Suppressor macrophage treated with lipopolysaccharide for 1 hour (primary cell): ENCODE results near the gene VTI1A.

ENCODE experiments used
- DNase-seq, 3 donors: peaks; one replicate each; pipeline ENCODE4 v3.0.0-alpha.2; 2020 to 2022

The VTI1A gene

DNA sequence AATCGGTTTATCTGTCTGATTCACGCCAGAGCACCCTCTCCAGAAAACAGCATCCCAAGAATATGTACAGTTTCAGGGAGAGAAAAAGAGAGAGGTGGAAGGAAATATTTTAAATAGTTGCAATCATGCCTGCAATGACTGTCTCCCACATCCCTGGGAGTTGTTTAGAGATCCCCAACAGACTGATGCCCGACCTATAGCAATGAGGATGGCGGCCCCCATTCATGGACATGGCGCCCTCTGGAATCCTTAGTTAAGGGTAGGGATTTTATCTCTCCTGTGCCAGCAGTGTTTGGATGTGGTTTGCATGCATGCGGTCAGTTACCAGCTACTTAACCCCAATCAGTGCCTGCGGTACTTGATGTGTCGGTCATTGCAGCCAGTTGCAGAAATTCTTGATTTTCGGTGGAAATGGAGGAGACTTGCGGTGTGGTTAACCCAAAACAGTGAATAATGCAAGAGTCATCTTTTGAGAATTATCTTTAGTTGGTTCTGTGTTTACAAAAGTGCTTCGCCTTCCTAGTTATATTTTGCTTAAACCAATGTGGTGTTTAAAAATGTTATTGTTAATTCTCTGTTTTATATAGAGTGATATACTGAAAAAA lies 317.0 kb downstream of the VTI1A start:
- no peak for DNase-seq

DNA sequence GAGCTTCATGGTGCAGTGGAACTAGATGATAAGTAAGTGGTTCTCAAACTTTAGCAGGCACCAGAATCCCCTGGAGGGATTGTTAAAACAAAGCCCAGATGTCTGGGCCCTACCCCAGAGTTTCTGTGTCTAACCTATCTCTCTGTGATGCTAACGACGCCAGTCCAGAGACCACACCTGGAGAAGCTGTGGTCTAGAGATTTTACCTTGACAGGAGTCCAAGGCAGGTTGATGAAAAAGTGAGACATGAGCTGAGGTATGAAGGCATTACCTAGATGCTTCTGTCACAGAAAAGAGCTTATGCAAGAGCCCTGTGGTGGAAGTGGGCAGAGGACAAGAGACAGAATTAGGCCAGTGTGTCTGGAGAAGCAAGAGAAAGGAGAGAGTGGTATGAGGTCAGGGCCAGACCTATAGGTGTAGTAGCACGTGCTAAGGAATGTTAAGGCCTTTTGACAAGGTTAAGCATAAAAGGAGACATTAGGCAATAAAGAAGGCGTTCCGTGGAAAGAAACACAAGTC lies 318.8 kb downstream of the VTI1A start:
- DNase-seq, result no peak

DNA sequence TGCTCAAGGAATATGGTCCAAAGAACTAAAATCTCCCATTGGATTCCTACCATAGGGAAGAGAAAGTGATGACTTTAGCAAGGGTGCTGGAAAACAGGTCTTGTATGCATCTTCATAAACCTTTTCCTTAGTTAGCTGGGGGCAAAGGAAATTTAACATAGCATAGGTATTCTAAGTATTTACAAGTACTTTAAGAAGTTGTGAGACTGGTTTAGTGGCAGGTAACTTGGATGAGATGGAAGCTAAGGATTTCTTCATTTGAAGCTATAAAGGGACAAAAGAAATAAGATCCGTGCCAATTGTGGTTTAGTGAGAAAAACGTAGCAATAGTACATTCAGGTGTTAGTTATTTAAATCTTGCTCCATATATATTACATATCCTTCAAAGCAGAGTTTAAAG lies 319.6 kb downstream of the VTI1A start:
- DNase-seq, result no peak

DNA sequence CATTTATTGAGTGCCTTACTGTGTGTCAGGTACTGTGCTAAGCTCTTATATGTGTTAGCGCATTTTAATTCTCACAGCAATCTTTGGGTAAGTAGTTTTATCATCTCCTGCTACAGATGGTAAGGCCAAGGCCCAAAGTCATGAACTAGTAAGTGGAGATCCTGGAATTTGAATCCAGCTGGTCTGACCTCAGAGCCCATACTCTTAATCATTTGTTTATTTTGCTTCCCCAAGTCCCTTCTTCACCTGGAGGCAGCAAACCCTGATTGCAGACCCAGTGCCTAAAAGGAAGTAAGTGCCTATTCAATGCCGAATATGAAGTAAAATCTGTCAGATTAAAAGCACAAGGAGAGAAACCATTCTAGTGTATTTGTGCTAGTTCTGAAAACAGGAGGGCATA lies 320.1 kb downstream of the VTI1A start:
- DNase-seq, result no peak

DNA sequence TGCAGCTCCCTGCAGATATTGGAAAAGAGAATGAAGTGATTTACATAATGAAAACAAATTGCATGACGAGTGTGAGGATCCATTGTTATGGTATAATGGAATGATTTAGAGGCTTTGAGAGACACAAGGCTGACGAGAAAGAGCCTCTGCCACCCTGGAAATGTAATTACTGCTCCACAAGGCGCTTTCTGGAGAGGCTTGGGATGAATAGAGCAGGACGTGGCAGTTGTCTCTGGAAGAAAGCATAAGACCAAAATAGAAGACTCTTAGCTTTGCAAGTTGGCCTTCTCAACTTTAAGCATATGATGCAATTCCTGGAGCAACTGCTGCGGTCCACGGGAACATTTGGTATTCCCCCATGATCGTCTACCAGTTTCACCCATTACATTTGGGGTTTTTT lies 321.1 kb downstream of the VTI1A start:
- no peak for DNase-seq

DNA sequence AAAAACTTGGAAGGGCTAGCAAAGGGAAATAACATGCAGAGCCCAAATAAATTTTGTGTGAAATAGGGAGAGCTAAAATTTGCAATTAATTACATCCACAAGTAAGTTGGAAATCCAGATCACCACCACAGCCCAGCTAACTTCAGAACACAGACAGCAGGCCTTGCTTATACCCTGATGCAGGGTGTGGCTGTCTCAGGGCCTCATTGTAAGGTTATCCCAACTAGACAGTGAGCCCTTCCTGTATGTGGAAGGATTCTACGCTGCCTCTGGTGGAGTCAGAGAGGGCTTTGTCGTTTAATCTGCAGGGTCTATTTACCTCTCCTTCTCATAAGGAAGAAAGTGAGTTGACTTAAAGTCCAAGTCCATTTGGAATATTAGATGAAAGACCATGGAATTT lies 322.1 kb downstream of the VTI1A start:
- no peak for DNase-seq

DNA sequence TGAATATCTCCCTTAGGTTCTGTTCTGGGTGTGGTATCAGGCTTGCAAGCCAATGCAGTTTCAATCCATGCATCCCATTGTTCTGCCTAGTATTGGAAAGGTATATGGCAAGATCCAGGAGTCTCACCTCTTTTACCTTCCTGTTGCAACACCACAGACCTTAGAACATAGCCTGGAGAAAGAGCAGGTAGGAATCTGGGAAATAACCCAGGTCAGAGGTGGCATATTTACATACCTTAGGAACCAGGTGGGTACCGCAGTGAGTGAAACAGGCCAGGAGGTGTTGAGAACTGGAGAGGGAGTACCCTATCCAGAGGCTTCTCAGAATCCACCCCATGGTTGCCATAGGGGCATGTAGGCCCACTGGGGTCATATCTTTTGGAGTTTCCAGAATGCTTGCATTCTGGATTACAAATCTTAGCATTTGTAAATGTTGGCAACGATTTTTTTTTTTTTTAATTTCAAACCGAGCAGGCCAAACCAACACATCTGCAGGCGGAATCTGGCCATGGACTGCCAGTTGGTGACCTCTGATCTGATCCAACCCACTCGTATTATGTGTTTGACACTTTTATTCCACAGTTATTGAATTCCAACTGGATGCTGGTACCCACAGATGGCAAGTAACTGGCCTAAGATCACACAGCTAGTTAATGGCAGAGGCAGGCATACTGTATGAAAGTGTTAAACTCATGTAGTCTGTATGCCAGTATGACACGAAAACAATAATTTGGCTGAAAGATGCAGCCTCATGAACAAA lies 322.8 kb downstream of the VTI1A start:
- no peak for DNase-seq

DNA sequence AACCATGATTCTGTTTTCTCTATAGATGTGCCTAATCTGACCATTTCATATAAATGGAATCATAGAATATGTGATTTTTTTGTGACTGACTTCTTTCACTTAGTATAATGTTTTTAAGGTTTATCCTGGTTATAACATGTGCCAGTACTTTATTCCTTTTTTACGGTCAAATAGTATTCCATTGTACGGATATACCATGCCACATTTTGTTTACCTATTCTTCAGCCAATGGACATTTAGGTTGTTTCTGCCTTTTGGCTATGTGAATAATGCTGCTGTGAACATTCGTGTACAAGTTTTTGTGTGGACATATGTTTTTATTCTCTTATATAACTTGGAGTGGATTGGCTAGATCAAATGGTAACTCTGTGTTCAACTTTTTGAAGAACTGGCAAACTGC lies 324.7 kb downstream of the VTI1A start:
- DNase-seq, result no peak

DNA sequence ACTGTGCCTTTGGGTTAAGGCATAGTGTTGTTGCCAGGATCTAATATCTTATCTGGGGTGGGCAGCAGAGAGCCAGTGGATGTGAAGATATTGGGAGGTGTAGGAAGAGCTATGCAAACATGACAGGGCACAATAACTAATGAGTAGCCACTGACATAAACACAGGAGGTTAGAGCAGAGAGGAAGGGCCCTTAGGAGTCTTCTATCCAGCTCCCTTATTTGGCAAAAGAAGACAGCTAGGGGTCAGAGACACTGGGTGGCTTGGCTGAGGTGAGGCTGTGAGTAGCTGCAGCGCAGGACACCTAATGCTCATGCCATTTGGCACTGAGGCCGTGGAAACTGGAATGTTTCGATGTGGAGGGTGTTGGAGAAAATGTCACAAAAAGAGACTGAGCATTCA lies 326.8 kb downstream of the VTI1A start:
- no peak for DNase-seq

DNA sequence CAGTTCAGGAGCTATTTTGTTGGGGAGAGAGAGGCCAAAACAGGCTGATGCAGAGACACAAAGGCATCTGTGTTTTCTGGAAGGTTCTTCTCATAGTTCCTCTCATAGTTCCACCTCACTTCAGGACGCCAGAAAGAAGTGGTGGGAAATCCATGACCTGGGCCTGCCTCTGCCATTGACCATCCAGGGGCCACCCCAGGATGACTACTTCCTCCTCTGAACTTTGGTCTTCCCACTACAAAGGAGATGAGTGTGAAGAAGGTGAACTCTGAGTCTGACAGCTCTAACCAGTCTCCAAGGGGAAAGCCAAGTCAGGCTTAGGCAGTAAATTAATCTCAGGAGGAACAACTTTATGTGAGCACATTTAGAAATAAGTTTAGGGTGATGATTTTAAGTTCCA lies 327.2 kb downstream of the VTI1A start:
- DNase-seq, result no peak

DNA sequence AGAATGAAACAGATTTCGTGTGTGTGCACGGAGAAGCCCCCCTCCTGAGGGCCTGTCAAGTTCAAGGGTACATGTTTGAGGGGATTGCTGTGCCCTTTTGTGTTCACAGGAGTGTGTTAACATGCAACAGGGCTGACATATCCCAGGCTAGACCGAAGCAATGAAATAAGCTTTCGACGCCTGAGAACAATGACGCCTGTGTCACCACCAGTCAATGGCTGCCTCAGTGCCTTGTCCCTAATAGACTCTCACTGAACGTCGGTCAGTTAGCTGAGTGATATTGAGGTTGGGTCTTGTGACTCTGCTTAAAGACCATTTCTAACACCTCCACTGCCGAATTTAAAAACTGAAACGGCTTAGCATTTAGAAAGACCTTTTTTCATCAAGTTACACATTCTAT lies 327.8 kb downstream of the VTI1A start:
- DNase-seq, result no peak

DNA sequence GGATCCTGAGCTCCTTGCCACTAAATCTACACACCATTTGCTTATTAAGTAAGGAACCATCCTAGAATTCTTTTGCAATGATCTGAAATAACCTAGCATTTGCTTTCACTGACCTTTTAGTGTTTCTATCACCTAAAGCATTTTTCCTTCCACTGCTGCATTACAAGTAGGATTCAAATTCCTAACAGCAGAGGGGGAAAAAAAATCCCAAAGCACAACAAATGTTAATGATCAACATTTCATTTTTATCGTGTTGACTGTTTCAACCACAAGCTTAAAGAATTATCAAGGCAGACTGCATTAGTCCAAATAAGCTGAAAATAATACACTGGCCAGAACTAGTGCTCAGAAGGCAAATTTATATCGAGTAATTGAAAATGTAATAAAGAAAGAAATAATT lies 328.4 kb downstream of the VTI1A start:
- no peak for DNase-seq

DNA sequence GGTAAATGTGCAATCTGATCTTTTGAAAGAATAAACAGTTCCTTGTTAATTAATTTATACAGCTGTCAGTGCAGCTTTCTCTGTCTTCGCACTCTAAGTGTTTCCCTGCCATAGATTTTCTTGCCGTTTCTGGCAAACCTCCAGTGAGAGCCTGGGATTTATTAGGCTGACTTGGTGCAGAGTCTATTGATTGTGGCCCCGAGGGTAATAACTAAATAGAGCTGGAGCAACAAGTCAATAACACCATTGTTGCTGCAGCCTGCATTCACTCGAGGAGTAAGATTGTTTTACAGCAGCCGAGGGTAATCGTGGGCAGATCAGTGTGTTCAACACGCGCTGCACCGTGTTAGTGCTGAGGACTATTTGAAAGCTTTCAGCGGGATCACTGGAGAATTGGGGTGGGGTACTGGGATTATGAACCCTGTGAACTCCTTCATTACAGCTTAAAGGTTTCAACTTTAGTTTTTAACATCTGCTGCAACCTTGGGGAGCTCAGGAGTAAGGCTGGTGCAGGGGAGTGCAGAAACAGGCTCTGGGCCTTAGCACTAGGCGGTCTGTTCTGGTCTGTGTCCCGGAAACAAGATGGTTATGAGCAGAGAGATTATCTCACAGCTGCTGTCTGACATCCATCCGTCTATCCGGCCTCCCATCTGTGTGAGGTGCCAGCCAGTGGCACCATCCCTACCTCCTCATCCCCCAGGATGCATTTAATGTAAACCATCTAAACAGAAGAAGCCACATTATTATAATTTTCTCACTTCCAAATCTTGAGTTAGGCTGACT lies 329.1 kb downstream of the VTI1A start:
- no peak for DNase-seq

DNA sequence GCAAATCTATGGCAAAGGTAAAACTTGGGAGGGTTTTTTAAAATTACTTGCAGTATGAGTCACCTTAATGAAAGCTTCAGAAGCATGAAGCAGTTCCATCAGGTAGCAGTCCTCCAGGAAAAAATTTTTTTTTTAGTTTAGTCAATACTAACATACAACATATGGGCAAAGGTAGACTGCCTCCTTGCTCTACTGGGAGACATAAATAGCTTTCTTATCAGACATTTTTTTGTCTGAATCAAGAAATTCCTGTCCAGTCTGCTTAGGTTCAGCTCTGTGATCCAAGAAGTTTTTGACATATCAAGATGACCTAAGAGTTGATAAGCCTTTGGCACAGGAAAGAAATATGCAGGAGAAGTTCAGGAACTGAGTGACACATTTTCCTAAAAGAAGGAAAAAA lies 331.6 kb downstream of the VTI1A start:
- DNase-seq, result no peak

DNA sequence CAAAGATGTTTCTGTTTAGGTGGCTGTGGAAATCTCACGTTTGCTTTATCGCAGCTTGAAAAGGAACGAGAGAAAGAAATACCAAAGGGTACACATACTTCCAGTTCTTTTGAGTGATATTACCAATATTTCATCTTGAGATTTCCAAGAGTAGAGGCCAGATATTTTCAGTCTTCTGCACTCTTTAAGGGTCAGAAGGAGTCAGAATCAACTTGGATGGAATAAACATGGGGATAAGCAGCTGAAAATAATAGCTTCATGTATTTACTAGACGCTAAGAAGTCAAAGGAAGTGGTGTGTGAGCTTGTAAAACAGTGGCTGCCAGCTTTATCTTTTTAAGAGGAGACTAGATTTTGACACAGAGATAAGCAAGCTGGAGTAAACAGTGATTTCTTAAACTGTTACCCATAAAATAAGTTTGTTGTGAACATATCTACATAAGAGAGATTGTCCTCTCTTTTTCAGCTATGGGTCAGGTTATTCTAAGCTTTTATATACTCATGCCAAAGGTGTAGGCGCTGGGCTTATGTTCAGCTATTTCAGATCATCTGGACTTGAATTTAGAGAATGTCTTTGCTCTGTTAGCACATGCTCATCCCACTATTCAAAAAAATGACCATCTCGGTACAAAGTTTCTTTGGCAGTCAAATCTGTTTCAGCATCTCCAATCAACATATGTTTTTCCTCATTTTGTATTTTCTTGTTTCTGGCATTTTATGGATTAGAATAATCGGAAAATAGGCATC lies 332.2 kb downstream of the VTI1A start:
- no peak for DNase-seq

DNA sequence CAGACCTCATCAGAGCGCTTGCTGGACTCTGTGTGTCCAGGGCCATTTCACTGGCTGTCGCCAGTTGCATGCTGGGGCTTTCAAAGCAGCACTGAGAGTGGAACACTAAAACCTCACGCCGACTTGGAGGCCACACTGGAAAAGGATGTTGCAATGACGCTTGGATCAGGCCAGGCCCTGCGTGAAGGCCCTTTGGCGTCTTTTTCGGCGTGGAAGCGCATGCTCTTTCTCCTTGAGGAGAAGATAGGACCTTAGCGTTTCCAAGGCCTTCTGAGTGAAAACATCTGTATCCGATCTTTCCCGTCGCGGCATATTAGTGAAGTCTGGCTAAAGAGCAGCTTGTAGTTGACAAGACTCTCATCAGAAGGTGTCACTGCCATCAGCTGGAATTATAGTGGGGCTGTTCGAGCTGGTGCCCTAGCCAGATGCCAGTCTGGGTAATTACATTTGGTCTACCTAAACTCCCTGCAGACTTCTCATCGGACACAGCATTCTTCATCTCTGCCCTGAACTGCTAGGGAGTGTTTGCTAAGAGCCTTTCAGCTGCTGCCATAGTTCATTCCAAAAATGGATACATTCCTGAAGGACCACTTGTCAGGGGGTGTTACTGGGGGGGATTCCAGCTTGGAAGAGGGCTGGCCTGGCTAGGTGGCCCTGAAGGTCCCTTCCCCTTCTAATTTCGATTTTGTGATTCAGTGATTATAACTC lies 335.3 kb downstream of the VTI1A start:
- no peak for DNase-seq

DNA sequence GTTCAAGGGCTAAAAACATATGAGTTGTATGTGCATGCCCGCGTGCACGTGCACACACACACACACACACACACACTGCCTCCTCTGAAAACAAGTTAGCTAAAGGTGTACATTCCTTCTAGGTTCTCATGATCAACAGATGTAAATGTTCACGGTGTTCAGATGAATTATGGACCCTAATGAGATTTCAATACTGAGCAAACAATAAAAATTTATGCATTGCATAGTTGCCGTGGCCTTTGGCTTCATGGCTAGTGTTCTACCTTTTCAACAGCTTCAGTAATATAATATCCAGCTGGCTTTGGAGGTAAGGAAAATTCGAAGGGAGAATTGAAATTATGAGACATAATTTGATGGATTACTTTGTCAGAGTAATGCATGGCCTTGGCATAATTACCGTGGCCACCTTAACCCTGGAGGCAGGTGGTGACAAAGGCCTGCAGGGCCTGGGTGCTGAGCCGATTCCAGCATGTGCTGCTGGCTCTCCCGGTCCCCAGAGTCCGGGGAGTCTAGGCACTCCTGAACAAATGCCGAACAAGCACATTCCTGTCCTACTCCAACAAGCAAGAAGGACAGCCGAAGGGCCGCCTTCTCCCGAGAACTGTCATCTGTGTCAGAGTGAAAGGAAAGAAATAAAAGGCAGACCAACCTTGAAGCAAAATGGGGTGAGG lies 336.5 kb downstream of the VTI1A start:
- DNase-seq, result no peak

DNA sequence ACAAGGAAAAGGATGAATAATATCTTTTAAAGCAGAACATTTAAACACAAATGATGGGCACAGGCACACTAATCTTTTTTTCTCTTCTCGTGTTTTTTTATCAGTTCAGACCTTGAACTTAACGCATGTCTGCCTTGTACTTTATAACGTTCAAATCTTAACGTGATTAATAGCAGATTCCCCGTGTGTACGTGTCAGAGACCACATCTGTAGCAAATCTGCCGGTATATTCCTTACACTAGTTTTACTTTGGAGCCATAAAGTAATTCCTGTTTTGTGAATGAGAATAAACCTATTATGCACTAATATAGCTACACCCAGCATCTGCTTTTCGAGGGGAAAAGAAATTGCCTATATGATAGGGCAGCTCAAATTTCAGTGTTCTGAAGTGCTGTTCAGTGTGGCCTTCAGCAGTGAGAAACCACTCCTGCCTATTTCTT lies 337.0 kb downstream of the VTI1A start:
- no peak for DNase-seq

DNA sequence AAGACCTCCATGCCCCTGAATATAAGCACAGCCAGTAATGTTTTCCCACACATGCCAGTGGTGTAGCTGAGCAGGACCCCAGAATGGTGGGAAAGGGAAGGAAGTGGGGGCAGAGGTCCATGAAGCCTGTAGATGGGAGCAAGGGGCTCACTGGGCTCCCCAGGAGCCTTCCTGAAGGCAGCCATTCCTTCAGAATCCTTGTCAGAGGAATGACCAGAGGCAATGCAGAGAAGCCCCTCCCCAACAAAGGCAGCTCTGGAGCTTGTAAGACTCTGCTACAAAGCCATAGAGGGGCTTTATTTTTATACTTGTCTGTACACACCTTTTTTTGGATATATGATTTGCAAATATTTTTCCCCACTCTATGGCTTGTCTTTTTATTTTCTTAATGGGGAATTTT lies 338.1 kb downstream of the VTI1A start:
- no peak for DNase-seq

DNA sequence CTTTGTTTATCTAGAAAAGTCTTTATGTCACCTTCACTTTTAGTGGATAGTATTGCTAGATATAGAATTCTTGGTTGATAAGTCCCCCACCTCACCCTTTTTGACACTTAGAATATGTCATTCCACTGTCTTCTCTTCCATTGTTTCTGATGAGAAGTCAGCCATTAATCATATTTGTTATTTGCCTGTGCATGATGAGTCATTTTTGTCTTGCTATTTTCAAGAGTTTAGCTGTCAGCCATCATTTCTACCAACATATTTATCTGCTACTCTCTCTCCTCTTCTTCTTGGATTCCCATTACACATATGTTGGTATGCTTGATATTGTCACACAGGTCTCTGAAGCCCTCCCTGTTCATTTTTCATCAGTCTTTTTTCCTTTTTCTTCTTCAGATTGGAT lies 342.2 kb downstream of the VTI1A start:
- DNase-seq, result no peak

DNA sequence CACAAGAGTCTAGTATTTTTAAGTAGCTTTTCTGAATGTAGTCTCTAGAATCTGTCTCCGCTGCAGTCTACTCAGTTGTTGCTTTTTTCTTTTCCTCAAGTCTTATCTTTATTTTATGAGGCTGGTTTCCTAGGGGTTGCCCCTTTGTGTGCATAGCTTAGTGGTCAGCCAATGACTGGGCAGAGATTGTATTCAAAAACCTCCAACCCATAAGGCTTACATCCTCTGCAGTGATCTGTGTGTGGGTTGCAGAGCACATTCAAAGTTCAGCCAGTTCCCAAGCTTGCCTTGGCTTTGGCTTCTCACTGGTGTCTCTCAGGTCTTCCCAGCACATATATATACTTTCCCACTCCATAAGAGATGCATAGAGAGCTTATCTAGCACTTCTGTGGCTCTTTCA lies 343.0 kb downstream of the VTI1A start:
- DNase-seq, result no peak

DNA sequence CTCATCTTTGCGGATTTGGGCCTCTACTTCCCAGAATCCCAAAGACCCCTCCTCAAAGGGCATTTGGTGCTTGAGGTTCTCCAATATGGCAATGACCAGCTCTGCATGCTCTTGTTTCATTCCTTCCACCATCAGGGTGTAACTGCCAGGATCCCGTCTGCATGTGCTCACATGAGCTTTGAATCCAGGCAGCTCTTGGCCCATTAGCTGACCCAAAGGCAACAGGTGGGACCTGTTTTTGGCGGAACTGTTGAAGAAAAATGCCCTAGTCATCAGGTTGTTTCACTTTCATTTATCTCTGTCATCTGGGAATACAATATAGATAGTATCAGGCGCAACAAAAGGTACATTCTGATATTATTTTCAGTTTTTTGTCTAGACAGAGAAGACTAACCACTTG lies 343.9 kb downstream of the VTI1A start:
- DNase-seq, result no peak
